HG03378 (cell line): Measurements from ENCODE around the gene BCLAF3.

Experiments
- ATAC-seq: cut with Tn5 transposase; IDR thresholded peaks from one replicate; pipeline ENCODE4 v1.9.1; 2021; ENCODE audit warnings: mild to moderate bottlenecking, moderate library complexity; ENCODE audit not compliant: unreplicated experiment

BCLAF3 gene

DNA sequence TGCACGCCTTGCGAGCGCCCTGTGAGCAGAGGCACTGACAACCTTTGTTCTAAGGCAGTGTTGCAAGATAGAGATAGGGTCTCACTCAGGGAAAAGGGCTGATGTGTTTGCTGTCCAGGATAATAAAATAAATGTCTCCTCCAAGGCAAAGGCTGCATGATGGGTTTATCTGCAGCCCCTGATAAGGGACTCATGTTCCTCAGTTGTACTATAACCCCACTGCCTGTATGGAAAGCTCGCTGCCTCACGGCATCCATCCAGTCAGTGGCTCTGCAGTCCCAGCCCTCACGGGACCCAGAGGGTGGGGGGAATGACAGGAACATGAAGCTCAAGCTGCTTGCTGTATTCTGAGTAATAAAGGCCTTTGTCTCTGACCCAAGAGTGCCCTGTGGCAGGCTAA, 22.6 kb downstream of the BCLAF3 start:
- ATAC-seq: no peak

DNA sequence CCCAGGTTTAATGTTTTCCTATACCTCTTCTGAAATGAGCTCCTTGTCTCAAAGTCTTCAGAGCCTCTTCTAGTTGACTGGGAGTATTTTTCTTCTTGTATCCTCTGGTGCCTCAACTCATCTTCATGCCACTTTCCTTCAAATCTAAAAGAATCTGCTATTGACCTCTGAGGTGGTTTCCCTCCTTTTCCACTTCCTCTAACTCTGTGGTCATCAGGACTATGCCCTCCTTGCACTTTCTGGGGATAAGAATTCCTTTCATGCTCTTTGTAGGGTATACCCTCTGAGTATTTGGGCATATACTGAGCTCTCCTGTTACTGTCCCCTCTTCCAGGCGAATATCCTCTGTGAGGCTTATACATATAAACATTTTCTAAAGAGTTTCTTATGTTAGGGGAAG, 24.8 kb downstream of the BCLAF3 start:
- no peak for ATAC-seq

DNA sequence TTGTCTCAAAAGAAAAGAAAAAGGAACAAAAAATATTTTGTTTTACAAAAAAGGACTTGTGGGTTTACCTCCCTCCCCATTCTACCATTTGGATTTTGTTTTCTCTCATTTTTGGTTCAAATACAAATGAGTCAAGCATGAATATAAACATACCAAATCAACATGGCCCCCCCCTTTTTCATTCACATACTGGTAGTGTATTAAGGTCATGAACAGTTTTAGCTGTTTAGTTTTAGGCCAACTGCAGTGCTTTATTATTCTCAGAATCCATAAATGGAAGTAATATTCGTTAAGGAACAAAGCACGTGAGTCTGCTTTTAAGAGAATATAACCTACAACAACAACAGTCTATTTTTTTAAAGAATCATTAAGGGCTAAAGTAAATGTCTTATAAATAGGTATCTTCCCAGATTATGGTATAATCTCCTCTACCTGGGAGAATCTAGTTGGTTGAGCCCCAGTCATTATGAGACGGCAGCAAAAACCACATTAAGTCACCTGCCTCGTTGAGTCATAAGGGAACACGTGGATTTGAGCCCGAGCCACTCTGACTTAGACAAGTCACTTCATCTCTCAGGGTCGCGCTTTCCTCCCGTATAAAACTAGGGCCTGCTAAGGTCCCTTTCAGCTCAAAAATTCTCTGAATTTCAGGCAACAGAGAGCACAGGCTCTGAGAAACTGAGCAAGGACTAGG, 26.7 kb downstream of the BCLAF3 start:
- ATAC-seq: peak; percentile 84

DNA sequence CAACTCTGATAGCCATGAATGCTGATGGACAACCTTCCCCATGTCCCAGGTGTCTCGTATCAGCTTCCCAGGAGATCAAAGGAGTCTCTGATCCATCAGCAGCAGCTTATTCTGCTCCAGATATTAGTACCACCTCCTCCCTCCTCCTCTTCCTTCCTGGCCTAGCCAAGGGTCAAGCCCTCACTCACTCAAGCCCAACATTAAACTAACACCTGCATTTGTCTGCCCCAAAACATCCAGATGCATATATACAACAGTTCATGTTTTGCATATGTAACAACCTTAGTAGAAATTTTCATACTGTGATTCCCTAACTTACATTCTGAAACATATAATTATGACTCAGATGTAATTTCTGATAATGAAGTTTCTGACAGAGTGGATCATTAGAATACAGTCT, 29.9 kb downstream of the BCLAF3 start:
- ATAC-seq: no peak

DNA sequence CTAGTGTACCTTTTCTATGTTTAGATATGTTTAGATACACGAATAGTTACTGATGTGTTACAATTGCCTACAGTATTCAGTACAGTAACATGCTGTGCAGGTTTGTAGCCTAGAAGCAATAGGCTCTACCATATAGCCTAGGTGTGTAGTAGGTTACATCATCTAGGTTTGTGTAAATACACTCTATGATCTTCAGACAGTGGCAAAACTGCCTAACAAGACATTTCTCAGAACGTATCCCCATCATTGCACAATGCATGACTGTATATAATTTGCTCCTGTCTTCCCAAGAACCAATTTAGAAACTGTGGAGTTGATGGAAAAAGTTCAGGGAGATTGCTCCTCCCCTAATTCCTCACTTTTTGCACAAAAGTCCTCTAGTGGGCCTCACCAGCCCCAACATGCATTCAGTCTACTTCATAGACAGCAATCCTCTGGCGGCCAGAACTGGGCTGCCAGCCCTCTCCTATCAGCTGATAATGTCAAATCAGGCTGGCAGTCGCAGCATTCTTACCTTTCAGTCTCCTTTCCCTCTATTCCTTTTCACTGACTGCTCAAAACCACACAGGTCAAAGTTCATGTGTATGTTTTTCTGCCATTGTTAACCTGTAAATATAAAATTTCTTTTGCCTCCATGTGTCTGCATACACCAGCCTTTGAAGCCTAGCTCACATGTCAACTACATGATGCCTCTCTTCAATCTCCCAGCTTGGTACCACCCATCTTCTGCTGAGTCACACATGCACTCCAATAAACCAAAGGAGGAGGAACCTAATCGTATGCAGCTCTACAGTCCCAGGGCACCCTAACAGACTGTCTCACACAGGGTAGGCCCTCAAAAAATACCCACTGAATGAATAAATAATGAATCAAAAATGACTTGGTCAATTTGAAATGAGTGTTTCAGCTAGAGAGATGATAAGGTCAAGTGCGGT, 32.0 kb downstream of the BCLAF3 start:
- ATAC-seq: no peak

DNA sequence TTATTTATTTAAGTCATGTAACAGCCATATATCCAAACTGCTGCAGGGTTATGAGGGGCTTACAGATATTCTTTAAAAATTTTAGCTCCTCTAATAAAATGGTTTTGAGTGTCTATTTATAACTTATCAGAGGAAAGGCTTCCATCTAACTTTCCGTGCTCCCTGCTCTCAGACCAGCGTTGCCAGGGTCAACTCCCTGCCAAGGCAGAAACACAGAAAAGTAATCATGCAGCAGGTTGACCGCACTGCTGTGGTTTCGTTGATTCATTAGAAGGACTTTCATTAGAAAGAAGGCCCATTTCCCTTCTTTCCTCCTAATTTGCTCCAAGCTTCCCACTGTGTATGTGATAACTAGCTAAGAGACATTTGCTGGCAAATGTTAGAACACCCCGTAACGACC, 33.9 kb downstream of the BCLAF3 start:
- ATAC-seq: no peak

DNA sequence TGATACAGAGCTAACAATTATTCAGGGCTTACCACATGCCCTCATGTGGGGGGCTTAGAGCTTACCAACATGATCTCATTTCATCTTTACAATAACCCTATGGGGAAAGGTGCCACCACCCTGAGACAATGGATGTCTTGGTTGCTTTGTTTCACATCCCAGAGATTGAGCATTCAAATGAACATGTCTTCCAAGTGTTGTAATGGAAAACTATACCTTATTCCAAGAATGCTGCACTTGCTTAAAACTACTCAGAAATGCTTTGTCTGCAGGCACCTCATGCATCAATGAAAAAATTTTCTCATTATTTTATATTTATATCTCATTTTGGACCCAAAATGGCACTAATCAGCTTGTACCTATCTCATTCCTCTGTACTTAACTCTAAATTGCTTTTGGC, 34.6 kb downstream of the BCLAF3 start:
- no peak for ATAC-seq

DNA sequence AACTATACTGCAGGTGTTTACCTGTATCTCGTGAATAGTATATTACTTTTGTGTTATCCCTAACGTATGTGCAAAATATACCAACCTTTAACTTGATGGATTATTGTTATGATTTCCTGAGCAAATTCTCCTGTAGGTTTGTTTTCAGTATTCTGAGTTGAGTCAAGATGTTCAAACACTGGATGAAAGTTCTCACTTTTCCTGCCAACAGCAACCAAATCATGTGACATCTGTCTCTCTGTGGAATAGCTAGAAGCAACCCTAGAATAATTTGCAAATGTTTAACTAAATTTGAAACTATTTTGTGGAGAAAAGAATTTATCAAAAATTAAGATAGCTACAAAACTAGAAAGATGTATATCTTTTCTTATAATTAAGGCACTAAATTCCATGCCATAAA, 35.6 kb downstream of the BCLAF3 start:
- ATAC-seq: no peak

DNA sequence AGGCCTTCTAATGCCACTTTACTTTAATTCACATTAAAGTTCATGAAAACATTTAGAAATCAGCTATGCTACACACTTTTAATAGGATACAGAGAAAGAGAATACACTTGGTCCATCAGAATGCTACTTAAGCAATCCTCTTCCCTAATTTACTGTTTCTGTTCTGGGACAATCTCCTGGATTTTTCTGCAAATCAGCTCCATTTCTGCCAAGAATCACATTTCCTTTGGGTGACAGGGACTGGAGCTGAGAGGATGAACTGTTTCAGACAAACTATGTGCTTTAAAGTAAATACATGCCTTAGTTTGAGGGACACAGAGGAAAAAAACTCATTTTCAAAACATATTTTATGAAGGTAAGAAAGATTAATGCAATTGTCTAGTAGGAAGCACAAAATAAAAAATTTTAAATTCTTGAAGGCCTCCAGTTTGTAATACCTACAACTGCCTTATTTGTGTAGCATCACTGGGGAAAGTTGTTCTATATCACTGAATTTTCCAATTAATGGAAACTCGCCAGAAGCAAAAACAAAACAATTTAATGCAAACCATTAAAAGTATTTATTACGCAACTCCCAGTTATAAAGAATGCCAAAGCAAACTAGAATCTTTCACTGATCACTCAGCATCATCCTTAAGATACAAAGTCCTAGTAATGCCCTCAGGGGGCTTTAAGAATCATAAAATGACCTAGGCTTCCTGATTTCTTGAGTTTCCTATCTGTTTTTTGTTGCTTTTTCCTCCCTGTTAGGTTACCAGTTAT, 36.3 kb downstream of the BCLAF3 start:
- ATAC-seq: no peak

DNA sequence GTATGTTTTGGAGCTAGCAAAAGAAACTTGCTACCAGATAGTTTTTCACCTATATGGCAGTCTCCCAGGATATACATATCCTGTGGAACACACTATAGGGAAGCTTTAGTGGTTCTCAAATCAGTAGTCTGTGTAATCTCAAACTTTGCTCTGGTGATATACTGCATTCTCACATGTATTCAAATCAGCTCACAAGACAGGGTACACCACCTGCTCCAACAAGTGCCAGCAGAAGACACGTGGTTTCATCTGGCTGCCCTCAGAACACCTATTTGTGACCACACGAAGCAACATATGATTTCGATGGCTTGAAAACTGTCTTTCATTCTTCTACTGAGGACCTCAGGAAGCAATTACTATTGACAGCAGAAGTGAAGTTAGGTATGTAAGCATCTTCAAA, 37.7 kb downstream of the BCLAF3 start:
- no peak for ATAC-seq

DNA sequence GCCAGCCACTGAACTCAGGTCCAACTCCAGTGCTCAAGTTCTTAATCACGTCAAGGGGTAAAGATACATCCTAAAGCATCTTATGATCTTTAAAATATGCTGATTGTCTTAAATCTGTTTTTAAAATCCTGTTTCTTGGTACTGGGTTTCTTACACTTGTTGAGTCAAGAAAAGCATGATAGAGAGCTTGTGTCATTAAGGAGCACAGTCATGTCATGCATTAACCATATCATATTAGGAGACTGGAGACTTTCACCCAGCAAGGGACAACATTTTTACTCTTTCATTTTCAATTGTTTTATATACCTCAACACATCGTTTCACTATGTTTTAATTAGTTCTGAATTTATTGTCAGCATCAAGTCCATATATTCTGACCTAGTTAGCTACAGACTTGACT, 41.5 kb downstream of the BCLAF3 start:
- no peak for ATAC-seq

DNA sequence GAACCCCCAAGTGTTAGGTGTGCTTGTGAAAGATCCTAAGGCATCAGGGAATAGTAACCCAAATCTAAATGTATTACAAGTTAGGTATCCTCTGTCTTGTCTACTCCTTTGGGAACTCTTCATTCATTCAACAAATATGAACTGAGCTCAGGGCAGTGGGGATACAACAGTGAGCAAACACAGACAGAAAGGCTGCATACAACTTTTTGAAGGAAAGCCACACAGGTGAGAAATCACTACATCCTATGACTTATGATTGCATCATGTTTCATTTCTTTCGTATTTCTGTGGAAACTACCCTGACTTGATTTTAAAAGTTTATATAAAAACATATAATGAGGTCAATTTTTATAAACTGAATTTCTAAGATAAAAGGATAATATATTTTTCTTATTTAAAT, 43.2 kb downstream of the BCLAF3 start:
- no peak for ATAC-seq
